Endothelial cell of hepatic sinusoid (primary cell): ENCODE results near the gene LDAF1.

Source experiments
- in situ Hi-C: cut with HindIII; loops from 2 replicates; pipeline ENCODE4 v1.10.0; 2017; ENCODE audit warnings: low sequenced_read_pairs

LDAF1 gene

DNA sequence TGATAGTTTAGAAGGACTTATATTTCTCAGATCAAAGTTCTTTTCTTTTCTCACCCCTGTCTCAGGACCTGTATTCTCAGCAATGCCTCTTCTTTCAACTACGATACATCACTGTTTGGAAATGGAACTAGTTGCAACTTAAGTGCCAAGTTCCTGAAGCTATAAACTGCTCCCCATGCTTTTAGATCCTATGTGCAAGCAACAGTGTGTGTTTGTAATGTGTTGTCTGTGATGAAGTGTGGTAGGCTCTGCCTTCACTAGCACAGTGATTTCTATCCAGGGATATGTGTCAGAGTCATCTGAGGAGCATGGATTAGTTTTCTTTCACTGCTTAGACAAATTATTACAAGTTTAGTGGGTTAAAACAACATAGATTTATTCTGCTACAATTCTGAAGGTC is 34.5 kb downstream of the LDAF1 start:
- in situ Hi-C loops, result loop anchor here (10.0 kb wide), 1 partner anchor 82 kb away; the partner anchor contains the start of gene CRYM

DNA sequence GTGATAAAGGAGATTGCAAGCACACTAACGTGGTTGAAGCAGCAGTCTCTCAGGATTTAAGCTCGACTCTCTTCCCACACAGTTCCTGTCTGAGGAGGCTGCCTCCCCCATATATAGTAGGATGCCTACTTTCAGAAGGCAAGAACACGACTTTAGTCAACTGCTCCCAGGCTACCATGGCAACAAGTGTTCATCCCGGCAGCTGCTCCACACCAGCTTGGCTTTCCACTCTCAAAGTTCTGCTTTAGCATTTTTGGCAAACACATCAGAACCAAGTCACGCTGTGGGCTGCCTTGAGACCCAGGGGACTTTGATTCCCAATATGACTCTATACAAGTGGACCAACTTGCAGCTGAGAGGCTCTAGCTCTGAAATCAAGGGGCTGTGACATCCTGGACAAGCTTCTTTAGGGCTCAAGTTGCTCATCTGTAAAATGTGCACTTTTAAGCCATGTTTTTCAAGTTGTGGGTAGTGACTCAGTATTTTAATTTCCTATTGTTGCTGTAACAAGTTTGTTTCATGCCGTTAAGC is 36.4 kb downstream of the LDAF1 start:
- in situ Hi-C loops, result loop anchor here (10.0 kb wide), 1 partner anchor 80 kb away; the partner anchor contains the start of gene CRYM

DNA sequence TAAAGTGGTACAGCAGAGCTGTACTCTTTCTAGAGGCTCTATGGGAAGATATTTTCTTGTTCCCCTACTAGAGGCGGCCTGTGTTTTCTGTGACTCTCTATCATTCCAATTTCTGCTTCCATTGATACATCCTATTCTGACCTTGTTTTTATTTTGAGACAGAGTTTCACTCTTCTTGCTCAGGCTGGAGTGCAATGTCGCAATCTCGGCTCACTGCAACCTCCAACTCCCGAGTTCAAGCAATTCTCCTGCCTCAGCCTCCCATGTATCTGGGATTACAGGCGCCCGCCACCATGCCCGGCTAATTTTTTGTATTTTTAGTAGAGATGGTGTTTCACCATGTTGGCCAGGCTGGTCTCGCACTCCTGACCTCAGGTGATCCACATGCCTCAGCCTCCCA is 36.9 kb downstream of the LDAF1 start:
- in situ Hi-C loops, result loop anchor here (10.0 kb wide), 1 partner anchor 79 kb away; the partner anchor contains the start of gene CRYM

DNA sequence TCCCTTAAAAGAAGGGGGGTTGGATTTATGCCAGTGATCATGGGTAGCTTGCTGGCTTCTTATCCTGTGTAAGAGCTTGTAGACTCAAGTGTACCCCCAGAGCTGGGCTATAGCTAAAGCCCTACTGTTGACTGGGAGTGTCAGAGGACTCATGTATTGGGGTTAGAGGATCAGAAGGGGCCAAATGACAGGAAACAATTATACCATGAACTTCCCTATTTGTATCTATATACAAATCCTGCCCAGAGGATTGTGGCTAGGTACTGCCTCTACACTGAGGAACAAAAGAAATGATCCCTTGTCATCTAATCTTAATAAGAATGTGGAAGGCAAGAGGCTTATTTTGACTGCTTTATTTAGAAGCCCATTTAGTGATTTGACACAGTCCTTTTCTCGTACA is 38.6 kb downstream of the LDAF1 start:
- in situ Hi-C loops, result loop anchor here (10.0 kb wide), 1 partner anchor 78 kb away; the partner anchor contains the start of gene CRYM

DNA sequence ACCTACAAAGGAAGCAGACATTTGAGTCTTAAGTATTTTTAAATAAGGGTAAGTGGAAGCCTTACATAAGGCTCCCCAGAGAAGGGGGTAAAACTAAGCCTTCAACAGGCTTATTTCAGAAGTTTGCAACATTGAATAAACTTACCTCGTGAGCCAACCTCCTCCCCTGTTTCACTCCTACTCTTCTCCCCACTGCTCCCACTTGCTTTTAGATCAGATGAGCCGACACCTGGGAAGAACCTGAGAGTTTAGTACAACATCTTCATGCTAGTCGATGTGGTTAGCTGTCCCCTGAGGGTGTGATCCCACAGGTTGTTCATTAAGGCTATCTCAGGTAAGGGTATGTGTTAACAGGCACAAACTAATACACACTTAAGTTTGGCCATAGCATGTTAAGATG is 39.1 kb downstream of the LDAF1 start:
- in situ Hi-C loops, result loop anchor here (10.0 kb wide), 1 partner anchor 77 kb away; the partner anchor contains the start of gene CRYM

DNA sequence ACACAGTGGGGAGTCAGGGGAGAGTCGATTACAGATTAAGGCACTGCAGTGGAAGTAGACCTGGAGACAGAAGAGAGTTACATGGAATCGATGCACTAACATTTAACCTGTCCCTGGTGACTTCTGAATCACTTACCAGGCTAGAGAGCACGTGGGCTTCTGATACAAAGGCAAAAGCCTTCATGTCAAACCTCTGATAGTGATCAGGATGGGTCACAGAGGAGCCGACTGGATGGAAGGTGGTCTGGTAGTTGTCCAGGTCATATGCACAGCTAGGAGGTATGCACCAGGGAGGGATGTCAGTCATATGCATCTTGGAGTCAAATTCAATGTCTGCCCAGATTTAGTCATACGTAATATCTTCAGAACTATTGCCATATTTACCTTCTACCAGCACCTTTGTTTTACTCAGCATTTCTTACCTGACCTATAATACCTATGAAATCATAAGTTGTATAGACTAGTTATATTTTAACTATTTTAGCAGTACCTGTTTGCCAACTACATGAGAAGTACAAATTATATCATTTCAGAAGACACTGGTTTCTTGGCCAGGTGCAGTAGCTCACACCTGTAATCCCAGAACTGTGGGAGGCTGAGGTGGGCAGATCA is 41.2 kb downstream of the LDAF1 start:
- in situ Hi-C loops, result loop anchor here (10.0 kb wide), 1 partner anchor 75 kb away; the partner anchor contains the start of gene CRYM

DNA sequence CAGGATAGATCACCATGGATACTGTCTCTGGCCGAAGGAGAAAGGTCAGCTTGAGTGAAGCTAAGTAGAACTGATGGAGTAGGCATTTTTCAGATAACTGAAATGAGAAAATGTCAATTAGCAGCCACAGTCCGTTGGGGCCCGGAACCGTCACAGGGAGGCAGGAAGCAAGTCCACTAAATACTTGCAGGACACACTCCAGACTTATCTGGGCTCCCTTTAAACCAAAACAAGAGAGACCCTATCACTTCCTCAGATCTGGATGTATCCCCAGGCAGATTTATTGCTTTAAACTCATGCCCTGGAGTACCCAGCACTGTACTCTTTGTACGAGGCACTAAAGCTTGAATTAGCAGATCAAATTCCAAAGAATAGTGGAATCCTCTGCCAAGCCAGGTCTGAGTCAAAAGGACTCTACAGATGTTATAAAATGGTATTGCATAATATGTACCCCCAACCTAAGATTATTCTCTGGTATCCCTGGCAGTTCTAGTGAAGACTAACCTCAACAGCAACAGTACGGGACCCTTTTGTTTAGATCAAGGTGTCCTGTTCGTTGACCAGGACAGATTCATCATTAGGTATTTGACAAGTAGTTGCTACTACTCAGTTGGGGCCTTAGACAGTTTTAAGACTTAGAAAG is 44.8 kb downstream of the LDAF1 start:
- in situ Hi-C loops, result no loop called here

DNA sequence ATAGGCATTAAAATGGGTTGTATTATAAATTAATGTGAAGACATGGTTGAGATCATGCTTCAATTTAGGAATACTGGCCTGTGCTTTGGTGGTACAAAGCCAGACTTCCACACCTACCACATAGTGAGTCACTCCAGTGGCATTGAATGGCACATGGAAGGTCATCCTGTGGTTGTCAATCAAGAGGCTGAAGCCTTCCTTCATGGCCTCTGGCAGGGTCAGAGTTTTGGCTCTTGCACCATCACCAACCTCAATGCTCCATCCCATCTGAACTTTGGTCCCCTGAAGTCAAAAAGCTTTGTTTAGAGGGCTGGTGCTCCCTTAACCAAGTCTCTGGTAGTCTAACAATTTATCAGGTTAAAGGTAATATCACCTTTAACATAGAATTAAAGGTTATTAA is 46.8 kb downstream of the LDAF1 start:
- in situ Hi-C loops, result no loop called here

DNA sequence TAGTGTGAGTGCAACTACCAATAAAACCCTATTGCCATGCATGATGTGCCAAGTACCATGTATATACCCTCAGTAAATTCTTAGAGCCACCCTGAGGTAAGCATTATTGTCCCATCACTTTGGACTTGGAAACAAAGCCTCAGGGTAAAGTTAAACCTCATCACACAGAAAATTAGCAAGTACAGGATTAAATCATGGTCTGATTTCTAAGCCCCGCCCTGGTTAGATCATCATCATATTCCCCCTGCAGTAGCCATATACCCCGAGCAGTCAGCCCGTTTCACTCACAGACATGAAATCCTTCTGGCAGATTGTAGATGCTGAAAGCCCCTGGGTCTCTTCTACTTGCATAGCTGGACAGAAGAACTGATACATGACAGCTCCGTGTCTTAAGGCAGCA is 48.1 kb downstream of the LDAF1 start:
- in situ Hi-C loops, result no loop called here

DNA sequence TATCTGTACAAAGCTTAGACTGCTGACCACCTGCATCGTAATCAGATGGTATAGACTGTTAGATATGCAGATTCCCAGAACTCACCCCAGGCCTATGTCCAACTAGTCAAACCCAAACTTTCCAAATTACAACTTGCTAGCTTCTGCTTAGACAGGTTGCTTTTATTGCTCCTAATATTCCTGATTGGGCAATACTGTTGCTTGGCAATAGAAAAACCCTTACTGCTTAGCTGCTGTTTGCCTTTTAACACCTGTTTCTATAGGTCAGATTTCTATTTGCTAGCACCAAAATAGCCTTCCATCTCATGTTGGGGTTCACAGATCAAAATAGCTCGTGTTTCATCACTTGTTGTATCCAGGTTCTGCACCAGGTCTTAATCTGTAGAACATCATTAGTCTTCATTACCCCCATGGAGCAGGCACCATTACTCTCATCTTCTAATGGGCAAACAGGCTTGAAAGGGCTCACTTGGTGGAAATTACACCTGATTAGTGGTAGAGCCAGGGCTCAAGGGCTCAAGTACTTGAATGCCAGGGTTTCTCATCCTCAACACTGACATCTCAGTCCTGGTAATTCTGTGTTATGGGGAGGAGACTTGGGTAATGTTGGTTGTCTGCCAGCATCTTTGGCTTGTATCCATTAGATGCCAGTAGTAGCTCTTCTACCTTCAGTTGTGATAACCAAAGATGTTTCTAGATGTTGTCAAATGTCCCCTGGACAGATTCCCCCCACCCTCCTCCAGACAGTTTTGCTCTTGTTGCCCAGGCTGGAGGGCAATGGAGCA is 50.2 kb downstream of the LDAF1 start:
- in situ Hi-C loops, result no loop called here

DNA sequence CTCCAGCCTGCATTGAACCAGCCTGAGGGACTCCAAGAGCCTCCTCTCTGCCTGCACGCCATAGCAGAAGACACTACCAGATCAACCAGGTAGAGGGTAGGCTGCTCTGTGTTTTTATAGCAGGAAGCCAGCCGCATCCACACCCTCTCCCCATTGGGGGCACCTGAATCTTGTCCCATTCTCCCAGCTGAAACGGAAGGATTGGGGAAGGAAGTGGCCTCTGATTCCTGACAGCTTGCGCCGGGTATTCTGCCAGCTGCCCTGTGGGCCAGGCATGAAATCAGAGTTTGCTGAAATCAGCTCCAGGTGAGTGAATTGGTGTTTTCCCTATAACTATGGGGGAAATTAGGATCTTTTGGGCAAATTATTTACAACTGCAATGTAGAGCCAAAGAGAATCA is 53.0 kb downstream of the LDAF1 start, which contains the start of gene ZP2:
TSS of gene ZP2 (minus strand) at position 89 of the 400 bp plus-strand sequence. CDS start at position 62, 27 bp downstream.
- in situ Hi-C loops, result no loop called here

DNA sequence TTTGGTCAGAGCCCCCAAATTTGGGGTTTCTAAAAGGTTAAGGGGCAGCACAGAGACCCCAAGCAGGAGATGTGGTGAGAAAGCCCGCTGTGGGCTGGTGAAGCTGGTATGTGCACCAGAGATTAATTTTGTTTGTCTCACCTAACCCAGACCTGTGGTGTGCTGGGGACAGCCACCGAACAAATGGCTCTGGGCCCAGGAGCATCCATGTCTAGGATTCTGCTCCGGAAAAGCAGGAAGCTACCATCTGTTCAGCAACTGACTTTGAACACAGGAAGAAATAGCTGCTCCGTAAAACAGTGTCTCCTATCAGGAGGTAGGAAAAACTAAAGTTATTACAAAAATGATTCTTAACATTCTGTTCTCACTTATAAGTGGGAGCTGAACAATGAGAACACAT is 55.6 kb downstream of the LDAF1 start:
- in situ Hi-C loops, result no loop called here

DNA sequence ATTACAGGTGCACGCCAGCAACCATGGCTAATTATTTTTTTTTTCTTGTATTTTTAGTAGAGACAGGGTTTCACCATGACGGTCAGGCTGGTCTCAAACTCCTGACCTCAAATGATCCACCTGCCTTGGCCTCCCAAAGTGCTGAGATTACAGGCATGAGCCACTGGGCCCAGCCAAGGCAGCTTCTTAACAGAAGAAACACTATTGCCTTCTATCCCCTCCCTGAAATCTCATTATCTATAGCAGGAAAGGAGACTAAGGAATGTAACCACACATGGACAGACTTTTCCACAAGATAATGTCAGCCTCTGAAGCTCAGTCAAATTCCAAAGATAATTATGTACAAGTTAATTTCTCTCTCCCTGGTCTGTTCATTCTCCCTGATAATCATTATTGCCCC is 58.6 kb downstream of the LDAF1 start:
- in situ Hi-C loops, result no loop called here

DNA sequence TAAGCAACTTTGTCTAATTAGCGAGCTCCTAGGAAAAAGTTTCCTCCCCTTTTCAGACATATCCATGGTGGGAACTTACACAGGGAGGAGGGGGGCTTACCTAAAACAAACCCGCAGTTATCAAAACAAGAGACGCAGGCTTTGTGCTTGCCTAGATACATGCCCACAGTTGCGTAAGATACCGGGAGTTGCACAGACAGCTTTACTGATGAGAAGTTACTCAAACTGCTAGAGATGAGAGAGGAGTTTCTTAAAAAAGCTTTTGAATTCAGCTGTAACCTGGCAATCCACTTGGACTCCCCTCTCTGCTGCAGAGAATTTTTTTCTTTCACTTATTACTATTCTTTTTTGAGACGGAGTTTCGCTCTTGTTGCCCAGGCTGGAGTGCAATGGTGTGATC is 59.7 kb downstream of the LDAF1 start:
- in situ Hi-C loops, result no loop called here

DNA sequence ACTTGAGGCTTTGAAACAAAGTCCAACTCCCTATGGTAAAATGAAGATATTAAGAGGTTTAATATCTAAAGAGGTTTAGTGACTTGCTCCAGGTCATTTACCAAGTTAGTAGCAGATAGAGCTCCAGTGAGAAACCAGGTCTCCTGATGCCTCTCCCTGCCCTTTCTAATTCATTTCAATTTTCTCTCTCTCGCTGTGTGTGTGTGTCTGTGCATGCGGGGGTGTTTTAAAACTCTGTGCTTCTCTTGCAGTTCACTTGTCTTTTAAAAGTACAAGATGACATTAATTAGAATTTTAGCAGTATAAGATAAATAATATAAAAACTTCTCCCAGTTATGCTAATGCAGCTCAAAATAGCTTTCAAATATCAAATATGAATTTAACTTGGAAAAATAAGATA is 61.1 kb downstream of the LDAF1 start:
- in situ Hi-C loops, result no loop called here

DNA sequence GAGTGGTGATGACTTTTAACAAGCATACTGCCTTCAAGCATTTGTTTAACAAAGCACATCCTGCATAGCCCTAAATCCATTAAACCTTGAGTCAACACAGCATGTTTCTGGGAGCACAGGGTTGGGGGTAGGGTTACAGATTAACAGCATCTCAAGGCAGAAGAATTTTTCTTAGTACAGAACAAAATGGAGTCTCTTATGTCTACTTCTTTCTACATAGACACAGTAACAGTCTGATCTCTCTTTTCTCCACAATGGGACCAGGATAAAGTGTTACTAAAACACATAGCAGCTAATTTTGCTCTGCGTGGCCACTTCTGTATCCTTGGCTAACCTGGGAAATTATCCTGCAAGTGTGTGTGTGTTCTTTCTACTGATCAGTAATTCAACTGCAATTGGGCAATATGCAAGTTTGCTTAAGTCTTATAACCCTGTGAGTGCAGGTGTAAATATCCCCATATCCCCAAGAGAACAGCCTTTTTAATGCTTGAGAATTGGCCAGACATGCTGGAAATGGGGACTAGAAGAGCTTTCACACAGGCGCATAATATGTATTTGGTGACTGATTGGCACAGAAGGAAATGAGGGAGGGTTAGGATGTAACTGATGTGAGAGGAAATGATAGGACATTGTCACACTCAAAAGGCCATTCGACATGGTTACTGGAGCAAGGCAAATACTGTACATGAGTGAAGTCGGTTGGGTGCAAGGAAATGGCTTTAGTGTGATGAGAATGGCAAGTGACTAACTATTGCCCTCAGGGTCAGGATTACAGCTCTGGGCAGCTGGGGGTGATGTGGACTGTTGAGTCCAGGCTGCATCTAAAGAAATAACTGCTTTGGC is 64.2 kb downstream of the LDAF1 start:
- in situ Hi-C loops, result no loop called here

DNA sequence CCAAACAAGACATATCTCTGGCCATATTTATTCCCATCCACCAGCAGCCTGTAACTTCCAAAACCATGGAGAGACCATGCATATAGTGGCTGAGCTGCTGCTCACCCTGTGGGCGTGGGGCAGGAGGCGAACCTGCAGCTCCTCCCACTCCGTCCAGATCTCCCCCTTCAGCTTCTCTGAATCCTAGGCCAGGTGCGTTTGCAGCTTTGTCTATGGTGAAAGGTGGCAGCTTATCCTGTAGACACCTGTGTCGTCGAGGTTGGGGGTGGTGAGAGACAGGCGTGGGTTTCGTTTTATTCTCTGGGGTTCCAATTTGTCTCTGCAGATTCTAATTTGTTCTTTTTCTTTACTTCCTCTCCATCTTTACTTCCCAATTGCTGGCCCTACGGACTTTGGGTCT is 65.3 kb downstream of the LDAF1 start:
- in situ Hi-C loops, result no loop called here

DNA sequence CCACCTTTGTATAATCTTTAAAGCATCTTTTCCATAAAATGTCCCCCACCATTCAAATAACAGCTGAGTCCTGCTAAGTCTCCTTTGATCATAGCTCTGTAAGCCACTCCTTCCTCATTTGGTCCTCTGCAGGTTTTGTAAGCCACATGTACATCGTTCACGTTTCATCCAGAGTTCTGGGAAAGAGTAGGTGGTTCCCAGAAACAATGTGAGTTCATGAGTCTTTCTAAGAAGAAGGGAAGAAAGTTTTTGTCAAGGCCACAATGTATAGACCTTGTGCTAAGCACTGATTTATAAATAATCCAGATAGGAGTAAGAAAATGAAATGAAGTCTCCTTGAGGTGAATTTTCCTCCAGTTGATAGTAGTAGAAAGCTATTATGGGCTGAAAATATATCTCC is 66.3 kb downstream of the LDAF1 start:
- in situ Hi-C loops, result no loop called here

DNA sequence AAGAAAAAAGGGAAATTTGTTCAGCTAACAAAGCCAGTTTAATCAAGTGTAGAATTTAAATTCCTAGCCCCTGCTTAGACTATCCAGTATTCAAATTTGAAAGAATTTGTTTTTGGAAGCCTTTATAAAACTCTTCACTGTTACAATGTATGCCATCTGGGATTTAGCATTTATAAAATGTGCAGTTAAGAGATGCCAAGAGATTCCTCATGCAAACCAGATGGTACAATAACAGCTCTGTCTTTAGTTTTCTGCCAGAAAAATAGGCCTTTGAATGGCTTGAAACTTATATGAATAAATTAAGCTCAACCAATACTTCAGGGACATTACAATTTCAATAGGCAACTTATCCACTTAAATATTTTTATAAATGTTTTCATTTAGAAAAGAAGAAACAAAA is 68.3 kb downstream of the LDAF1 start:
- in situ Hi-C loops, result no loop called here

DNA sequence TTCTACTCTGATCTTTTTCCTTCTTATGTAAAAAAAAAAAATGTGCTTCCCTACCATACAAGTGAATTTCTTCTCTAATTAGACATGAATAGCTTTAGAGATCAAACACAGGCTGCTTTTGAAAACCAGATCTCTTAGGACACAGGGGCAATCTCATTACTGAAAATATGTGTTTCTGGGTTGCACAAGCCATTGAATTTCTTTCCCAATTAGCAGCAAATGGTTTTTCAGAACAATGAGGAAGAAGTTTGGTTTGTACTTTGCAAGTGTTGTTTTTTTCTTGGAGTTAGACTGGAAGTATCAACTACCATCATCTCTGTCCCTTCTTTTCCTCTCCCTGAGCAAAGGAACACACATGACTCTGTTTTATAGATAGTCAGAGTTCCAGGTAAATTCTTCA is 69.4 kb downstream of the LDAF1 start:
- in situ Hi-C loops, result no loop called here
